A673 (cell line): ENCODE results near the gene MTG2.

Experiments
- CTCF ChIP-seq: fragments of 300-800, 200-600 bp; sonication (generic); conservative IDR thresholded peaks from 2 replicates; pipeline ENCODE4 v1.5.1; 2017; ENCODE audit warnings: low read depth, mild to moderate bottlenecking, antibody characterized with exemption, low read length, moderate library complexity, mixed read lengths
- EZH2 ChIP-seq: fragments of 200-600 bp; sonication (generic); IDR thresholded peaks from 2 replicates; pipeline ENCODE4 v1.6.1; 2017; ENCODE audit warnings: borderline replicate concordance, low read depth, mild to moderate bottlenecking, mixed read lengths, antibody characterized with exemption, low read length; ENCODE audit not compliant: poor library complexity, severe bottlenecking

GRCh38 chr20:62170536-62170935 is 12.3 kb upstream of the MTG2 start:
- TF ChIP-seq CTCF (no peak), EZH2 (no peak)
